Muscle layer of colon (tissue), 2 donors: ENCODE results near the gene SYNDIG1L.

ENCODE experiments used
- H3K27ac ChIP-seq: one replicate; pipeline ENCODE4 v1.7.0; 2013; ENCODE audit warnings: low read depth, mild to moderate bottlenecking, low read length, moderate library complexity
- H3K27me3 ChIP-seq, 2 donors: one replicate each; pipeline ENCODE4 v1.7.0; 2013; ENCODE audit warnings: low read length in 2 of 2, mild to moderate bottlenecking in 2 of 2; ENCODE audit not compliant: insufficient read depth in 2 of 2, control insufficient read depth in 1 of 2
- H3K36me3 ChIP-seq: one replicate; pipeline ENCODE4 v1.7.0; 2013; ENCODE audit warnings: mild to moderate bottlenecking, low read length; ENCODE audit not compliant: insufficient read depth
- H3K4me1 ChIP-seq: one replicate; pipeline ENCODE4 v1.7.0; 2013; ENCODE audit warnings: mild to moderate bottlenecking, low read length; ENCODE audit not compliant: insufficient read depth
- H3K4me3 ChIP-seq, 2 donors: one replicate each; pipeline ENCODE4 v1.7.0; 2013; ENCODE audit warnings: low read length in 2 of 2, low read depth in 1 of 2, mild to moderate bottlenecking in 1 of 2, moderate library complexity in 1 of 2
- H3K9ac ChIP-seq: one replicate; pipeline ENCODE4 v1.7.0; 2013; ENCODE audit warnings: low read length
- H3K9me3 ChIP-seq: one replicate; pipeline ENCODE4 v1.7.0; 2013; ENCODE audit warnings: mild to moderate bottlenecking, low read length
- donor health status: abdominal sarcoma.
- donor health status: Adenocarcinoma of cecum.

The SYNDIG1L gene

DNA sequence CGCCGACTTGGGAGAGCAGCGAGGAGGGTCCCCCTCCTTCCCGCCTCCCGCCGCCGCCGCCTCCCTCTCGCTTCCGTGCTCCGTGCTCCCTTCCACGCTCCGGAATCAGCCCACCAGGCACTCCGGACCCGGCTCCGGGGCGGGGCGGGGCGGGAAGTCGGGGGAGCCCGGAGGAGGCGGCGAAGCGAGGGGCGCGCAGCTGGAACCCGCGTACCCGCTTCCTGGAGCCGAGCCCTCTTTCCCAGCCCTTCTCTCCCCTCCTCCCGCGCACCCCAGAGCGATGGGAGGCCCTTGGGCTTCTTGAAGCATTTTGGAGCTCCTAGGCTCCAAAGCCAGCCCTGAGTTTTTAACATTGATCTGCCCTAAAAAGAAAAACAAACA lies at the start of gene SYNDIG1L:
Gene SYNDIG1L (minus strand): TSS at position 9 of the 381 bp plus-strand sequence. CDS start 16,466 bp downstream, outside the sequence.
- H3K9me3 ChIP-seq, result no peaks in the 10 kb centered on the region
- H3K9ac ChIP-seq, result no peak within 1 kb of the TSS
- H3K4me1 ChIP-seq, result no peaks in the 10 kb centered on the region
- H3K27ac ChIP-seq, result no peak within 1 kb of the TSS
- no peak within 1 kb of the TSS for H3K4me3 ChIP-seq
- peaks cover 4 to 25% of the 10 kb centered on the region in 2 donors for H3K27me3 ChIP-seq
- no peaks in the 10 kb centered on the region for H3K36me3 ChIP-seq

DNA sequence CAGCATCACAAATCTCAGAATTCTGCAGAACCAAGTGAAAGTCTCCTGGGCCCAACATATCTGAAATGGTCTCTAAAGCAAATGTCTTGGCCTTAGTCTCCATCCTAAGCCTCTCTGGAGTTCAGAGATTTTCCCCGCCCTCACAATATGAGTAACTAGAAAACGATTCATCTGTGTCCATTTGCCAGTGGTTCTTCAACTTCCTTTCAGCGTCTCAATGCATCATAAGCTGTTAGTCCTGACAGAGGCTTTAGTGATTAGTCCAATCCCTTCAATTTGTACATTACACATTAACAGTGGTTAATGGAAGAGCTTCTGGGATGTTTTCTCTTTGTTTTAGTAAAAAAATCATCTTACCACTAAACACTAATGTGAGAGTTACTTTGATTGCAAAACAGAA lies 49.7 kb upstream of the SYNDIG1L start:
- no peak overlapping the region for H3K9ac ChIP-seq
- no peaks in the 10 kb centered on the region for H3K27me3 ChIP-seq
- no peaks in the 10 kb centered on the region for H3K9me3 ChIP-seq
- no peaks in the 10 kb centered on the region for H3K4me1 ChIP-seq
- no peak overlapping the region for H3K4me3 ChIP-seq
- peaks cover 52% of the 10 kb centered on the region for H3K36me3 ChIP-seq
- no peak overlapping the region for H3K27ac ChIP-seq

DNA sequence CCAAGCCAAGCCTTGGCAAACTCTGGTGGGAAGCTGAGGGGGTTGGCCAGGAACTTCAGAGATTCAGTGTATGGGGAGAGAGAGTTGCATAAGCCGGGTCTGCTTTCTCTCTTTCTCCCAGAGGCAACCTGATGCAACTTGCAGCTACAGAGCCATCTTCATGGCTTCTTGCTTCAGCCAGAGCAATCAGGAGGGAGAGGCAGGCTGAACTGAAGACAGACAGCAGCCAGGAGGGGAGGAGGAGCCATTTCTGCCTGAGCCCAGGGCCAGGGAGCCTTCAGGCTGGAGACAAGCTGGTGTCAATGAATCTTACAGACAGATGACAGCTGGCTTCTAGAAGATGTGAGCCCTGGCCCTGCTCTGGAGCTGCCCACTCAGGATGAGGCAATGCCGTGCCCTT lies 48.4 kb upstream of the SYNDIG1L start:
- Histone ChIP-seq H3K9me3 (no peaks in the 10 kb centered on the region), H3K4me3 (no peak overlapping the region), H3K9ac (no peak overlapping the region), H3K36me3 (peaks cover 45% of the 10 kb centered on the region), H3K27ac (no peak overlapping the region), H3K4me1 (no peaks in the 10 kb centered on the region), H3K27me3 (no peaks in the 10 kb centered on the region)

DNA sequence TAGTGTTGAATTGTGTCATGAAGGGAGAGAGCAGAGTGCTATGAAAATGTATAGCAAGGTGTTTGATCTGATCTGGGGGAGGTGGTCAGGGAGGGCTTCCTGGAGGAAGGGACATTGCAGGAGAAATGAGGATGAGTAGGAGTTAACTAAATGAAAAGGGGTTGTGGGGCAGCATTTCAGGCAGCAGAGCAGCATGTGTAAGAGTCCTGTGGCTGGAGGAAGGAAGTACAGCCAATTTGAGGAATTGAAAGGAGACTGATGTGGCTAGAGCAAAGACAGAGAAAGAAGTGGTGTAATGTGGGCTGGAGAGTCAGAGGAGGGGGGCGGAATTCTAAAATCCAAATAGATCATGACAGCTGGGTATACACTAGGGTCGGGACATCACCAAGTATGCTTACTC lies 46.6 kb upstream of the SYNDIG1L start:
- Histone ChIP-seq H3K27ac (no peak overlapping the region), H3K9ac (no peak overlapping the region), H3K4me1 (no peaks in the 10 kb centered on the region), H3K4me3 (no peak overlapping the region), H3K9me3 (no peaks in the 10 kb centered on the region), H3K36me3 (peaks cover 34% of the 10 kb centered on the region), H3K27me3 (no peaks in the 10 kb centered on the region)

DNA sequence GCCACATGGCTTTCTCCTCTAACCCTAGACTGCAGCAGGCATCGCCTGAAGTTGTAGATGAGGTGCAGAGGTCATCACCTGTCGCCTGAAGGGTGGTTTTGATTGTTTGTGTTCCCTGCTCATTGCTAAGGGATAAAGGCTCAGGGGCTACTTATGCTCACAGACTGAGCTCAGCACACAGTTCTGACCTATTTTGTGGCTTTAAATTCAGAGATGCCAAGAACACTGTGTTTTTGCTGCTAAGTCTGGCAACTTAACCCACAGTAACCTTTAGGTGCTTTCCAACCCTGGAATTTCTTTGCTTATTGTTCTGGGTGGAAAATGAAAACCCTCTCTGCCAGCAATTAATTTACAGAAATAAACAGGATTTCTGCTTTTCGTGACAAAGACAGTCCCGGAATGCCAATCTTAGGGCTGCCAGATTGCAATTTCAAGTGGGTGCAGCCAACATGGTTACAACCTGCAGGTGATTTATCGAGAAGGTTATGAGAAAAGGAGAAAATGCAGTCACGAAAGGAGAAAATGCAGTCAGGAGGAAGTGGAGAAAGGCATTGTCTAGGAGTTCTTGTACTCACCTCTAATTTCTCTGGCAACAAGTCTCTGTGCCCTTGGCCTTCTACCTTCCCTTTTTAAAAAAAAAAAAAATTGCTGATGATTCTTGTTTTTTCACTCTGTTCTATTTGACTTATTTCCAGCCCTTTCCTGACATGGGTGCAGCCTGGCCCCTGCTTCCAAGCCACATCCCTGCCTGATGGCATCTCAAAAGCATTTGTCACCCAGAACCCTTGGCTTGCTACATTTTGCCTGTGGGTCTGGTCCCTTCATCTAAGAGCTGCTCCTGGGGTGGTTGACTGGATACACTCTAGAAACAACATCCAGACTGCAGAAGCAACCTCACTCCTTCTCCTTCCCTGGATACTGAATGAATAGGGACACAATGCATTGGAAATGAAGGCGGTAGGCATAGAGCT lies 43.8 kb upstream of the SYNDIG1L start:
- no peak overlapping the region for H3K4me3 ChIP-seq
- H3K27ac ChIP-seq, result no peak overlapping the region
- no peak overlapping the region for H3K9ac ChIP-seq
- H3K9me3 ChIP-seq, result no peaks in the 10 kb centered on the region
- H3K27me3 ChIP-seq, result no peaks in the 10 kb centered on the region
- no peaks in the 10 kb centered on the region for H3K4me1 ChIP-seq
- H3K36me3 ChIP-seq, result peaks cover 26% of the 10 kb centered on the region

DNA sequence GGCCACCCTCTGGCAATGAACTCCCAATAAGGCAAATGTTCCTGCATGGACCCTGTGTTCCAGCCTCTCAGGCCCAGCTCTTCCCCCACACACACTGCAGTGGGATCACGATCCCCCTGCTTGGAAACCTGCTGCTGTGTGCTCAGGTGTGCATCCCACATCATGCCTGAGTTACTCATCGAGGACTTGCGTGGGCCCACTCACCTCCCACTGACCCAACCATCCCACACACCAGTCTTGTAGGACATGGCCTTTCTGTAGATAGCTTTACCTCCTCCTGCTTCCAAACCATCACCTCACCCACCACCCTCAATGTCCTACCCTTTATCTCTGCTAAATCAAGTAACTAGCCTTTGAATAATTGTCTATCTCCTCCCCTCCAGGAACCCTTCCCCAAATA lies 42.5 kb upstream of the SYNDIG1L start:
- Histone ChIP-seq H3K4me3 (no peak overlapping the region), H3K36me3 (peaks cover 17% of the 10 kb centered on the region), H3K27ac (no peak overlapping the region), H3K27me3 (no peaks in the 10 kb centered on the region), H3K4me1 (no peaks in the 10 kb centered on the region), H3K9me3 (no peaks in the 10 kb centered on the region), H3K9ac (no peak overlapping the region)

DNA sequence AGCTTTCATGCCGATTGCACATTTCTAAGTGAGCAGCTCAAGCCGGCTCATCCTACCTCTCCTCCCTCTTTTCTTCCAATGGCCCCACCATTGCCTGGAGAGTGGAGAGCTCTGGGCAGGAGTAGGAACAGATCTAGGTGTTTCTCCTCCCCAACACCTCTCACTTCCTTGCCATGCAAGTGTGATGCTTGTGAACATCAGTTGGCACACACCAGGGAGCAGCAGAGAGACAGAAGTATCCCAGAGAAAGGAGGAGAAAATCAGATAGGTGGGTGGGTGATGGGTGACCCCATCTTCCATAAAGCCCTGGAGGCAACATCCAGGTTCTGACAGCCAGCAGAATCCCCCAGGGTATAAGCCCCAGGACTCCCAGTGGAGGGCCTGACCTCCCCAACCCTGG lies 39.3 kb upstream of the SYNDIG1L start:
- Histone ChIP-seq H3K9me3 (no peaks in the 10 kb centered on the region), H3K4me1 (no peaks in the 10 kb centered on the region), H3K4me3 (no peak overlapping the region), H3K36me3 (peaks cover 1% of the 10 kb centered on the region), H3K27ac (no peak overlapping the region), H3K9ac (no peak overlapping the region), H3K27me3 (no peaks in the 10 kb centered on the region)

DNA sequence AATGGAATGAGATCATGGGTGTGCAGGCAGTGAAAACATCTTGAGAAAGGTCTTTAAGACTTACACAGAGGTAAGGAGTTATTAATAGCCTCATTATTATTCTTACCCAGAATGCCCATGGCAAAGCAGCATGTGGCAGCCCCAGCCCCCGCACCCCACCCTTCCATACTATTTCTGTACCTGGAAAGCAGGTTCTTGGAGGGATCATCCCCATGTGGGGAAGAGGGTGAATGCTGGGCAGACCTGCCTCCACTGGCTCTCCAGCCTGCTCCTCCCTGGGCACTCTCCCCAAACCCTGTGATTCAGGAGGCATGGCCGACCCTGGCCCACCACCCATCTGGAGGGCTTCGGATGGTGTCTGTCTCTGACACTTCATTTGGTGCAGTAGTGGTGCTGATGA lies 38.8 kb upstream of the SYNDIG1L start:
- Histone ChIP-seq H3K9ac (no peak overlapping the region), H3K27me3 (no peaks in the 10 kb centered on the region), H3K9me3 (no peaks in the 10 kb centered on the region), H3K4me3 (no peak overlapping the region), H3K4me1 (no peaks in the 10 kb centered on the region), H3K27ac (no peak overlapping the region), H3K36me3 (no peaks in the 10 kb centered on the region)

DNA sequence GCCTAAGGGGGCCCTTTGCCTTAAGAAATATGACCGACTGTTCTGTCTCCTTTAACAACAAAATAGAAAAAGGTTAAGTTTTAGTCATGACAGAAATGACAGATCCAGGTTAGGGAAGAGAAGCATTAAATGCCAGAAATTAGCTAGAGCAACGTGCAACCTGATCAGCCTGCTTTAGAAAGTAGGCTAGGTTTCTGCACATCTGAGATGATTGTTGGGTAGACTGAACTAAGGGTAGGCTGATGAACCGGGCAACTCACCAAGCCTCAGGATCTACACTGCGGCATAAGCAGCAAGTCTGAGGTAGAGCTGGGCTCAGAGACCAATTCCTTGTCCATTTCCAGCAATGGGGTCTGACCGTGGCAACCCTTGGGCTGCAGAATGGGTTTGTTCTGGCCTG lies 37.7 kb upstream of the SYNDIG1L start:
- Histone ChIP-seq H3K4me1 (no peaks in the 10 kb centered on the region), H3K9ac (no peak overlapping the region), H3K27ac (no peak overlapping the region), H3K9me3 (no peaks in the 10 kb centered on the region), H3K27me3 (no peaks in the 10 kb centered on the region), H3K36me3 (no peaks in the 10 kb centered on the region), H3K4me3 (no peak overlapping the region)

DNA sequence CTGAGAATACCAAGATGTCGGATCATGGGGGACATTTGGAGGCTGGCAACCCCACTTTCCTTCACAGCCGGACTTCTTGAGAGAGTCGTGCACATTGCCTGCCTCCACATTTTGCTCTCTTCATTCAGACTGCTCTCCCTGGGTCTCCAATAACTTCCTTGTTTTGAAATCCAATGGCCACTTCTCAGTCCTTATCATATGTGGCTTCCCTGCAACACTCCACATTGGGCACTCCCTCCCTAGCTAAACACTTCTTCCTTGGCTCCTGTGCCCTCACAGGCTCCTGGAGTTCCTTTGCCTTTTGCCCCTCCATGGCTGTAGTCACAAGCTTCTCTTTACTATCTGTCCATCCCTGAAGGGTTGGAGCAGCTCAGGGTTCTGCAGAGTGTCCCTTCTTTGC lies 37.0 kb upstream of the SYNDIG1L start:
- Histone ChIP-seq H3K27me3 (no peaks in the 10 kb centered on the region), H3K36me3 (no peaks in the 10 kb centered on the region), H3K9ac (no peak overlapping the region), H3K27ac (no peak overlapping the region), H3K4me3 (no peak overlapping the region), H3K9me3 (no peaks in the 10 kb centered on the region), H3K4me1 (no peaks in the 10 kb centered on the region)

DNA sequence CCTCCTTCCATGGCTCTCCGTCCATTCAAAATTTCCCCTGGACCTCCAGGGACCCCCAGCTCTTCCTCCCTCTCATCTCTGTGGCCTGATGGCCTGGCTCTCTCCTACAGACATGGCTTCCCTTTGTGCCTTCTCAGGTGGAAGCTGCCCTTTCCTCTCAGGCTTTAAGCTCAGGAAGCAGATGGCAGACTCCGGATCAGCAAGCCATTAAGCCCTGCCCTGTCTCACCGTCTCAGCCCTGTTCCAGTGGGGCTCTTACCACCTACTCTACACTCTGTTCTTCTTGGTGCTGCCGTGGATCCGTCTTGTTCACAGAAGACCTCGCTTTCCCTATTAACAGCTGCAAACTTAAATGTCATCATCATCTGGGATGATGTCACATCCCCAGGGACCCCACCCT lies 34.0 kb upstream of the SYNDIG1L start:
- Histone ChIP-seq H3K9ac (no peak overlapping the region), H3K27ac (no peak overlapping the region), H3K36me3 (no peaks in the 10 kb centered on the region), H3K27me3 (no peaks in the 10 kb centered on the region), H3K9me3 (no peaks in the 10 kb centered on the region), H3K4me1 (no peaks in the 10 kb centered on the region), H3K4me3 (no peak overlapping the region)
